A549 (cell line): ENCODE measurements around the gene FAM107B.

Experiments used
- CBX2 ChIP-seq: fragments of 200-600 bp; sonication (generic); IDR thresholded peaks from 2 replicates; pipeline ENCODE4 v1.6.1; 2016; ENCODE audit warnings: low read depth, mild to moderate bottlenecking, borderline replicate concordance
- CTCF ChIP-seq: fragments of >200 bp; sonication (Bioruptor Twin); formaldehyde crosslinking; IDR thresholded peaks from 3 replicates; pipeline ENCODE4 v1.5.1; 2016
- MAZ ChIP-seq: fragments of 150-350 bp; IDR thresholded peaks from 2 replicates; pipeline ENCODE4 v1.6.1; 2014; ENCODE audit warnings: antibody characterized with exemption, low read depth, low read length, borderline replicate concordance

DNA sequence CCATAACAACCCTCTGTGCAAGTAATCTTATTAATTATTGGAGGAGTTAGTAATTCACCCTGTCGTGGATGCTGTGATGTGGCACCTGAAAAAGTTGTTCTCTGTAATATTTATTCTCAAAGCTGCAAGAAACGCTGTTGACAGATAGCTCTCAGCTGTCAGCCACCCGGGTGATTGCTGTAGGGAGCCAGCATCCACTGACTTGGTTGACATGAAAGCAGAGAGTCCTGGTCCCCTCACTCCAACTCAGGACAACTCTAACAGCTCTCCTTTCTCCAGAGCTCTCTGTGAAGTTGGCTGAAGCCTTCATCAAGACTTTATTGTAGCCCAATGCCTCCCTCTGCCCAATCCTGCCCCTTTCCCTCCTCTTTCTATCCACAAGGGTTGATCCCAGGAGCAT is 98.0 kb downstream of the FAM107B start:
- TF ChIP-seq MAZ (no peak), CTCF (no peak), CBX2 (no peak)
